ENCODE results near the gene SLCO2B1. TPM values are rescaled to one million over a fixed set of nuclear protein-coding genes. Genes with fewer than 3 reads are reported as not detected.

SLCO2B1 gene
- total RNA-seq, 3 donors from 2014 or later (not counting 1 experiment from before 2014, with no cell fraction given): not detected

DNA sequence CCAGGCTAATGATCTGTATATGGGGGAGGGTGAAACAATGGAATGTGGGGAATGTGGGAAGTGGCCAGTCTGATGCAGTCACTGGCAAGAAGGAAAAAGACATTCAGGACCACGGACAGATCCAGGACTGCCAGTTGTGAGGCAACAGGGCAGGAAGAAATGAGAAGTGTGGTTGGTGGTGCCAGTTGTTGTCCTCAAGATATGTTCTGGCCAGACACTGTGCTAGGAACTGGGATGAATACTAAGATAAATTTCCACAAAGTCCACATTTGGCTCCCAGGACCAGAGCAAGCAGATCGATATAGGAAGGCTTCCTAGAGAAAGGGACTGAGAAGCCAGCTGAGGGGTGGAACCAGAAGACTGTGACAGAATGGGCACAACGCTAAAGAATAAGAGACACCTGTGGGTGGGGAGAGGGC lies 82.9 kb downstream of the SLCO2B1 start:
- no peak for ATAC-seq
- intact Hi-C loops (cut with micrococcal nuclease): no loop called here
- Mint-ChIP-seq H3K9me3 (no peaks in the 10 kb centered on the region), H3K27me3 (ENCODE audit: low read depth in 2 of 2) (peaks cover 26 to 38% of the 10 kb centered on the region in 2 donors), H3K4me1 (no peaks in the 10 kb centered on the region), H3K36me3 (no peaks in the 10 kb centered on the region), H3K27ac (no peak overlapping the region), H3K4me3 (no peak overlapping the region)
- H3K27me3 ChIP-seq (ENCODE audit: control insufficient read depth, insufficient read depth, low read length): no peaks in the 10 kb centered on the region
- 53% methylated on average over 3 of the region's 3 CpGs for WGBS (ENCODE audit: insufficient coverage)
- no peak overlapping the region for H3K4me3 ChIP-seq (ENCODE audit: low read length)
- no peak for TF ChIP-seq CTCF (IDR thresholded peaks at IDR 0.05)
- peak in 1 of 2 donors; percentile 47 for DNase-seq
- no peaks in the 10 kb centered on the region for H3K36me3 ChIP-seq (ENCODE audit: control insufficient read depth, insufficient read depth, low read length)
- no peaks in the 10 kb centered on the region for H3K9me3 ChIP-seq (ENCODE audit: control insufficient read depth, insufficient read depth, low read length)
- no peaks in the 10 kb centered on the region for H3K4me1 ChIP-seq (ENCODE audit: control insufficient read depth, insufficient read depth, low read length)
- H3K27ac ChIP-seq (ENCODE audit: low read length): no peak overlapping the region

DNA sequence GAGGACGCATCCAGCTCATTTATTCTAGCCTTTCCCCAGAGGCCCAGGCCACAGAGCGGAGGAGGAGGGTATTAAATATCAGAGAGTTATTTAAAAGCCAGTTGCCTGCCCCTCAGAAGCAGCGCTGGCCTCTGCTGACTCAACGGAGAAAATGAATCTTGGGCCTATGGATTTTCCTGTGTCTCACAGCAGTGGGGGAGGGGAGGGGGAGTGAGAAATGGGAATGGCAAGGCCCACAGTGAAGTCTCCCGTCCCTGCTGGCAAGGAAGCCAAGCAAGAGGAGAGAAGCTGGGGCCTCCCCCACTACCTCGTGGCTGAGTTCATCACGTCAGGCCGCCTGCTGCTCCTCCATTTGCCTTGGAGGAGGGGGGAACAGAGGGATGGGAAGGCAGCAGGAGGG lies 85.2 kb downstream of the SLCO2B1 start:
- no peak for ATAC-seq
- H3K9me3 Mint-ChIP-seq: no peaks in the 10 kb centered on the region
- 73% methylated on average over 4 of the region's 8 CpGs for WGBS (ENCODE audit: insufficient coverage)
- Histone ChIP-seq H3K27me3 (ENCODE audit: control insufficient read depth, insufficient read depth, low read length) (peaks cover 7% of the 10 kb centered on the region), H3K4me1 (ENCODE audit: control insufficient read depth, insufficient read depth, low read length) (peaks cover 7% of the 10 kb centered on the region), H3K4me3 (ENCODE audit: low read length) (no peak overlapping the region), H3K9me3 (ENCODE audit: control insufficient read depth, insufficient read depth, low read length) (no peaks in the 10 kb centered on the region), H3K27ac (ENCODE audit: low read length) (no peak overlapping the region), H3K36me3 (ENCODE audit: control insufficient read depth, insufficient read depth, low read length) (no peaks in the 10 kb centered on the region)
- TF ChIP-seq CTCF (IDR thresholded peaks at IDR 0.05): no peak
- no peak overlapping the region for H3K27ac Mint-ChIP-seq
- H3K4me3 Mint-ChIP-seq: no peak overlapping the region
- no peak for DNase-seq
- H3K27me3 Mint-ChIP-seq (ENCODE audit: low read depth in 2 of 2): peaks cover 30 to 31% of the 10 kb centered on the region in 2 donors
- intact Hi-C loops (cut with micrococcal nuclease): no loop called here
- H3K36me3 Mint-ChIP-seq: no peaks in the 10 kb centered on the region
- no peaks in the 10 kb centered on the region for H3K4me1 Mint-ChIP-seq

DNA sequence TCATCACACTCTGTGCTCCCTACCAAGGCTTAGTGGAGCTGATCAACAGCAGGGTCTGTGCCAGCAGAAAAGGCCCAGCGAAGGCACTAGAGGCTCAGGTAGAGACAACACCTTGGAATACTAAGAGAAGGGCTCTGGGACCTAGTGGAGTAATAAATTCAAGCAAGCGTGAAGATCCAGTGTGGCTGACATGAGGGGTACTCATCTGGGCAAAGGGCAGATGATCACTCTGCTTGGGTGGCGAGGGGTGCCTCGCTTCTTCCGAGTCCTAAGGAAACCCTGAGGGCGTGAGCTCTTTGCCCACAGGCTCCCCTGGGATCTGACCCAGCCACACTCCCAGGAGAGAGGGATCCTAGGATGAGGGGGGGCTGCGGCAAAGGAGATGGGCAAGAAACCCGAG lies 86.1 kb downstream of the SLCO2B1 start:
- Mint-ChIP-seq H3K9me3 (no peaks in the 10 kb centered on the region), H3K27ac (no peak overlapping the region), H3K36me3 (no peaks in the 10 kb centered on the region), H3K4me1 (peaks cover 0 to 1% of the 10 kb centered on the region in 2 donors), H3K27me3 (ENCODE audit: low read depth in 2 of 2) (peaks cover 26 to 30% of the 10 kb centered on the region in 2 donors), H3K4me3 (no peak overlapping the region)
- TF ChIP-seq CTCF (IDR thresholded peaks at IDR 0.05): no peak
- Histone ChIP-seq H3K4me3 (ENCODE audit: low read length) (no peak overlapping the region), H3K9me3 (ENCODE audit: control insufficient read depth, insufficient read depth, low read length) (no peaks in the 10 kb centered on the region), H3K27ac (ENCODE audit: low read length) (no peak overlapping the region), H3K36me3 (ENCODE audit: control insufficient read depth, insufficient read depth, low read length) (no peaks in the 10 kb centered on the region), H3K27me3 (ENCODE audit: control insufficient read depth, insufficient read depth, low read length) (peaks cover 7% of the 10 kb centered on the region), H3K4me1 (ENCODE audit: control insufficient read depth, insufficient read depth, low read length) (peaks cover 11% of the 10 kb centered on the region)
- 79% methylated on average over 7 of the region's 8 CpGs for WGBS (ENCODE audit: insufficient coverage)
- DNase-seq (no peak), ATAC-seq (no peak)
- intact Hi-C loops (cut with micrococcal nuclease): no loop called here

Measured in natural killer cell (primary cell).